ENCODE measurements around the gene GCSAM.

Gene GCSAM

DNA sequence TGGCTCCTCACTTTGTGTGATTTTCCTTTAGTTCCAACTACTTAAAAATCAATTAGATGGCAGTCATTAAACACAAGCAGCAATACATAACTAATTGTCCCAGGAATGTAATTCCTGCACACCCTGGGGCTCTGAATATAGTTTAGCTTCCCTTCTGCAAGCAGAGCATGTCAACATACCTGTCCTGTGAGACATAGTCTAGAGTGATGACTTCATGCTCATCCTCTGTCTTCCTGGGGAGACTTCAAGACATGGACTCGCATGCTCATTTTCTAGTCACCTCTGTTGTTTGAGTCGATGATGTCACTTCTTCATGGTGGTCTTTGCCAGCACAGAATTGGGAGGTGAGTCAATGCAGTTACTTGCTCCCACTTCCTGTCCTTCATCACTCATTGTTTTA, 31.1 kb downstream of the GCSAM start:
- TF ChIP-seq ZNF274 (IDR thresholded peaks at IDR 0.05; ENCODE audit: low read depth, low read length) = no peak
- no peak overlapping the region for H3K4me3 ChIP-seq (ENCODE audit: low read length)

DNA sequence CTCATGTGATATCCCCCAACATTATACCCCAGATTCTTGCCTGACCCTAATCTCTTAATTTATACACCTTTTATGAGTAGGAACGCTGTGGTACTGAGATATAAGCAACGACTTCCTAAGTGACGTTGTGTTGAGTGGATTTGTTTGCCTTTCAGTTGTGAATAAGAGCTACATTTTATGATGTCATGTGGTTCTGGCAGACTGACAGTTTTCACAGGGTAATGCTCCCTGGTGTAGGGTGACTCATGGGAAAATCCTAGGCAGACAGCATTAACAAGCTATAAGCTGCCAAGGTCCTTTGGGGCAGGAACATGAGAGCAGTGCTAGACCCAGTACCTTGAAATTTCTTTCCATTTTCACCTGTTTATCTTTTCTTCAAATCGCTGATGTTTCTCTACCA, 35.7 kb downstream of the GCSAM start:
- no peak for TF ChIP-seq ZNF274 (IDR thresholded peaks at IDR 0.05; ENCODE audit: low read depth, low read length)
- H3K4me3 ChIP-seq (ENCODE audit: low read length) = no peak overlapping the region

DNA sequence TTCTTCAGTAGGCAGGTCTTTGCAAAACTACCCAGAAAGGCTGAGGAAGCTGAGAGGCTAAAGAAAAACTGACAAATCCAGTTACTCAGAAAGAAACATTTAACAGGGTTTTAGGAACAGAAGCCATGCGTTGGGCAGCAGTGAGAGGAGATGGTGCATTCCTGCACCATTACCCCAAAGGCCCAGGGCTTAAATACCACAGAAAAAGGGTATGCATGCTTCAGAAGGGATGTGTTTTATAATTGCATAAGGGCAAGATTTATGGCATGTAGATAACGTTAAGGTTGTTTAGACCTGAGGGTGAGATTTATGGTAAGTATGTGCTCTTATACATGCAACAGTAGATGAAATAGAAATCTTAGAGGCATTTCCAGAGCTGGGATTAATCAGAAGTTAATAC, 36.9 kb downstream of the GCSAM start:
- no peak for TF ChIP-seq ZNF274 (IDR thresholded peaks at IDR 0.05; ENCODE audit: low read depth, low read length)

DNA sequence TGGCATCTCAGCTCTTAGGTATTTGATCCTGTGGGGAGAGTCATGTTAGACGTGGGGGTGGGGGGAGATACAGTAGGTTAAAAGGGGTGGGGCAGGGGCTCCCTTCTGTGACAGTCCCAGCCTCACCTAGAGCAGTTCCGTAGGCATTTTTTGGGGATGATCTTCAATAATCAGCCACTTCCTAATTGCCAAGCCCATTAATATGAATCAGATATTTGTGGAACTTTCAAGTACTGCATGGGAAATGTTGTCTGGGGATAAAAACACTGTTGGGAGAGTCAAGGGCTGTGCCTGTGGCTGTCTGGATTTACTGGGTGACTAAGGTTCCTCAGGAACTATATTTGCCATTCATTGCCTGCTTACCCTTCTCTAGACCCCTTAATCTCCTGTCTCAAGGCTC, 37.3 kb downstream of the GCSAM start:
- TF ChIP-seq ZNF274 (IDR thresholded peaks at IDR 0.05; ENCODE audit: low read depth, low read length) = no peak
- H3K4me3 ChIP-seq (ENCODE audit: low read length) = no peak overlapping the region

More for the DNA sequence above, 36.9 kb downstream of the GCSAM start:
- H3K4me3 ChIP-seq (ENCODE audit: low read length) = no peak overlapping the region

DNA sequence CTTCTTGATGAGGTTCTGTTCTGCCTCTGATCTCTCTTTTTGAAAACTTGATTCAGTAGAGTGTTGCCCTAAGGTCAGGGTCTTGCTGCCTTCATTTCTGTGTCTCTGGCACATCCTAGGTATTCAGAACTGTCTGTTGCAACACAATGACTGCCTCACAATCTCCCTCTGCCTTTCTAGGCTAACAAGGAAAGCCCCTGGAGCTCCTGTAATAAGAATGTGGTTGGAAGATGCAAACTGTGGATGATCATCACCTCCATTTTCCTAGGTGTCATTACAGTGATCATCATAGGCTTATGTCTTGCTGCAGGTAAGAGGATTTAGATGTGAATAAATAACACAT, 39.9 kb downstream of the GCSAM start:
- TF ChIP-seq ZNF274 (IDR thresholded peaks at IDR 0.05; ENCODE audit: low read depth, low read length) = no peak
- H3K4me3 ChIP-seq (ENCODE audit: low read length) = no peak overlapping the region; the same call in 1 of the 2 replicates

DNA sequence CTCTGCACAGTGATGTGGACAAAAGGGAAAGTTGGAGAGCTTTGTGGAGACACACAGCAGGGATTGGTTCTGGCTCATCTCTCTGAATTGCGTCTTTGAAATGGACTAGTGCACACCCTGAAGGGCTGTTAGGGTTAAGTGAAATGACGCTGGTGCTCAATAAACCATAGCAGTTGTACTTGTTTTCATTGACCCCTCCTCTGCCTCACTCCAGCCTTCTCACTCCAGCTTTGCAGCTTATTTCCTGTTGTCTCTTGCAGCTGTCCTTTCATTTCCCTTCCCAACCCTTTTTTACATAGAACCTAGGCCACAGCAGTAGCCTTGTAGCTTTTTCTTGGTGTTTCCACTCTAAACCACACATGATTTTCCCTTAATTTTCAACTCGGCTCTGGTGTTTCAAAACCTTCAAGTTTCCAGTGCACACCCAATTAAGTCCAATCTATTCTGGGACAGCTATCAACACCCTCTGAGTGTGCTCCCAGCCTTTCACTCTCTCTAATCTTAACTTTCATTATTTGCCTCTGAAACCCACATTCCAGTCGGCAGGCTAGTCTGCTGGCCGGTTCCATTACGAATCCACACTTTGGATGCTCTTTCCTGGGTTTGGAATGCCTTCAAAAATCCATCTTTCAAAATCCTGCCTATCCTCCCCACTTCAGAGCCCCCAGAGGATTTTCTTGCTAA, 40.4 kb downstream of the GCSAM start:
- H3K4me3 ChIP-seq (ENCODE audit: low read length) = no peak overlapping the region; the same call in 1 of the 2 replicates
- TF ChIP-seq ZNF274 (IDR thresholded peaks at IDR 0.05; ENCODE audit: low read depth, low read length) = no peak

DNA sequence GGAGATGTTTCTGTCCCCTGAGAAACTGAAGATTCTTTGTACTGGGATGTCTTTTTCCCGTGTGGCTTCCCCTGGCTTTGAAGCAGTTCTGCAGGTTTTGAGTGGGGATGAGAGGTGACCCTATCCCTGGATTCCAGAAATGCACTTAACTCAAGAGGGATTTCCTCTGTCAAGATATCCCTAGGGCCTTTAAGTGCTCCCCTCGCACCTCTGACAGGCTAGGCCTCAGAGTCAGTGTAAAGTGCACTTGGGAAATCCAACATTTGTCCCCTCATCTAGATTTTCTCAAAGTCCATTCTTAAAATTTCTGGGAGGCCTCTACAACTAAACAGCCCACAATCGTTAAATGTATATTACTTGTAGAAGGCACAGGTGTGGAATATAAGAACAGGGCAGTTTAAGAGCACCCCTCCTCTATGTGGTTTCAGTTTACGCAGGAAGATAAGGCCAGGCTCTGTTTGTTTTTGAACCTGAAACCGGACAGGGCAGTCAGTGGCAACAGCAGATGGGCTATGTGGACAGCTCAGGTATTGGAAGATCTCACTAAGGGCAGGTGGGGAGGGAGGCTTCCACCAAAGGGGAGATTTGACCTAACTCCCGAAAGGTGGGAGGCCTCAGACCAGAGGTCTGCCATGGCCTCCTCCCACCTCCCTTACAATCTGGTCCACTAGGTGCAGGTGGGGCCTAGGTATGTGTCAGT, 42.0 kb downstream of the GCSAM start:
- peak overlapping the region; percentile 14; the same call in 1 of the 2 replicates for H3K4me3 ChIP-seq (ENCODE audit: low read length)
- no peak for TF ChIP-seq ZNF274 (IDR thresholded peaks at IDR 0.05; ENCODE audit: low read depth, low read length)

DNA sequence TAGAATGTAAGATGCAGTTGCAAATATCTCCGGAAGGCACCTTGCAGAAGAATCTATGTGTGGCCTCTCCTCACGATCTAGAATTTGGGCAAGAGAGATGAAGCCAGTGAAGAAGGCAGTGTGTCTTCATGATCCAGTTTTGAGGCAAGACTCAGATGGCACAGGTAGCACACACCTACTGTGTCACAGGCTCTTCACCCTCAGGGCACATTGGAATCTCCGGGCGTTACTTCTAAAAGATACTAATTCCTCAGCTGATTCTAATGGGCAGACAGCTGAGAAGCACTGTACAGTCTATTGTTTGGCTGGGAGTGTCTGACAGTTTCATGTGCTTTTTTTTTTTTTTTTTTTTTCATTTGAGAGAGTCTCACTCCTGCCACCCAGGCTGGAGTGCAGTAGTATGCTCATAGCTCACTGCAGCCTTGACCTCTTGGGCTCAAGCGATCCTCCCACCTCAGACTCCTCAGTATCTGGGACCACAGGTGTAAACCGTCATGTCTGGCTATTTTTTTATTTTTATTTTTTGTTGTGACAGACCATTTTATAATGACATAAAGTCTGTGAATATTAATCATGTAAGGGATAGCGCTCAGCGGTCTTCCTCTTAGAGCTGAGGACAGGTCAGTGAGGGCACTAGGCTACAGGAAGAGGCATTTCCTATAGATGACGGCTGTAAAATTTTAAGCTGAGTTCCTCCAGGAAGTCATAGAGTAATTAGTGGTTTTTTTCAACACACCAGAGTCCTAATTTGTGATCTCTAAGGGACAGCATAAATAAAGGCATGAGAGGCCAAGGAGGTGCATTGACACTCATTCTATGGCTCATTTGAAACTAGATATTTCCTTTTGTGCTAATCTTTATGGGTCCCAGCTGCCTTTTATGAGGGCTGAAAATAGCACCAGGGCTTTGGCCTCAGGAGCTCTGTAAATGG, 42.8 kb downstream of the GCSAM start:
- H3K4me3 ChIP-seq (ENCODE audit: low read length) = peak overlapping the region; percentile 14; the same call in 1 of the 2 replicates

DNA sequence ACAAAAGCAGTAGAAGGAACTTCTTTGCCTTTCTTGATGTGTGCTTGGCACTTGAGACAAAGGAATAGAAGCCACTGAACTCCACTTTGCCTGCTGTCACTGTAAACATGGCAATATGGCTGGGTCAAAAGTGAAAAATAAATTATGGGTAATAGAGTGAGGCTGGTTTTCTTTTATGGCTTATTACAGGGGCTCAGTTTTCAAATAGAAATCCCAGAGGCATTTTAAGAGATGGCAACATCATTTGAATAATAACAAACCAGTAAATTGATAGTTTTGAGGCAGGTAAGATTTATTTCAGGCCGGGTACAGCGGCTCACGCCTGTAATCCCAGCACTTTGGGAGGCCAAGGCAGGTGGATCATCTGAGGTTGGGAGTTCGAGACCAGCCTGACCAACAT, 44.1 kb downstream of the GCSAM start:
- no peak overlapping the region for H3K4me3 ChIP-seq (ENCODE audit: low read length)
- no peak for TF ChIP-seq ZNF274 (IDR thresholded peaks at IDR 0.05; ENCODE audit: low read depth, low read length)

More for the DNA sequence above, 42.8 kb downstream of the GCSAM start:
- TF ChIP-seq ZNF274 (IDR thresholded peaks at IDR 0.05; ENCODE audit: low read depth, low read length) = no peak

DNA sequence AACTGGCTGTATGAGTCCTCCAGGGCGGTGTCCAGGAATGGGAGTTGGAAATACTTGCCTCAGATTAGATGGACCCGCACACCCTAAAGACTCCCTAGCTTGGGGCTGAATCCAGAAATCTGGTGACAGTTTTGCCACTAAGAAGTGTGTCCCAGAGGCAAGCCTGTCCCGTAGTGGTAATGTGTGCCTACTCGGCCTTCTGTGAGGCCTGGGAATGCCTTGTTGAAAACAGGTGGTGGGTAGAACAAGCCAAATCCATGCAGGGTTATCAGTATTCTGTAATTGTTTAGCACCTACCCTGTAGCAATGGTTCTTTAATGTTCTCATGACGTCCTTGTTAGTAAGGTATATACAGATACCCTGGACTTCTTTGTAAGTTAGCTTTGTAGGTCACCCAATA, 45.3 kb downstream of the GCSAM start:
- TF ChIP-seq ZNF274 (IDR thresholded peaks at IDR 0.05; ENCODE audit: low read depth, low read length) = no peak
- no peak overlapping the region for H3K4me3 ChIP-seq (ENCODE audit: low read length)

DNA sequence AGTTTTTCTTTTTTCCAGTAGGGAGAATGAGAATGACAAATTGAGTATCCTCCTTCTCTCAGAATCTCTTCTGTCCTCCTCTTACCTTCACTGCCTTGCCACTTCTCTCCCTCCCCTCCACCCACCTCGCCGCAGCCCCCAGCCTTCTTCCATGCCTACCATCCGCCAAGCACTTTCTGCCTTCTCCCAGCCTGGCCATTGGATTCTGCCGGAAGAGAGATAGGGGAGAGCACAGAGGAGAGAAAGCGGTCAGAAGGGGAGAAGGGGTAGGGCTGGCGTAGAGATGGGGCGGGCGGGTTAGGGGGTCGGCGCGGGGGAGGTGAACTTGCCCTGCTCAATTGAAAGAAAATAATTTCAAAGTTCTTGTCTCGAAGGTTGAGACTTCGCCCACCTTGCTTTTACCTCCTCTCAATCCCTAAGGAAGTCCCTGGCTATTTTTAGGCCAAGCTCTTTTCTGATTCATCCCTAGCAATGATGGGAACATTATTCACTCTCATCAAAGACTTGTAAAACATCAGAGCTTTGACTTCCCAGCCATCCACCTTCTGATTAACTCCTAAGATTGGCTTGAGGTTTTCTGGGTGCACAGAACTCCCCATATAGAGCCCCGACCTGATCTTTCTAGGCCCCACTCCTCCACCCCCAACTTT, 46.0 kb downstream of the GCSAM start:
- no peak for TF ChIP-seq ZNF274 (IDR thresholded peaks at IDR 0.05; ENCODE audit: low read depth, low read length)
- peak overlapping the region; percentile 54; the same call in 1 of the 2 replicates for H3K4me3 ChIP-seq (ENCODE audit: low read length)

DNA sequence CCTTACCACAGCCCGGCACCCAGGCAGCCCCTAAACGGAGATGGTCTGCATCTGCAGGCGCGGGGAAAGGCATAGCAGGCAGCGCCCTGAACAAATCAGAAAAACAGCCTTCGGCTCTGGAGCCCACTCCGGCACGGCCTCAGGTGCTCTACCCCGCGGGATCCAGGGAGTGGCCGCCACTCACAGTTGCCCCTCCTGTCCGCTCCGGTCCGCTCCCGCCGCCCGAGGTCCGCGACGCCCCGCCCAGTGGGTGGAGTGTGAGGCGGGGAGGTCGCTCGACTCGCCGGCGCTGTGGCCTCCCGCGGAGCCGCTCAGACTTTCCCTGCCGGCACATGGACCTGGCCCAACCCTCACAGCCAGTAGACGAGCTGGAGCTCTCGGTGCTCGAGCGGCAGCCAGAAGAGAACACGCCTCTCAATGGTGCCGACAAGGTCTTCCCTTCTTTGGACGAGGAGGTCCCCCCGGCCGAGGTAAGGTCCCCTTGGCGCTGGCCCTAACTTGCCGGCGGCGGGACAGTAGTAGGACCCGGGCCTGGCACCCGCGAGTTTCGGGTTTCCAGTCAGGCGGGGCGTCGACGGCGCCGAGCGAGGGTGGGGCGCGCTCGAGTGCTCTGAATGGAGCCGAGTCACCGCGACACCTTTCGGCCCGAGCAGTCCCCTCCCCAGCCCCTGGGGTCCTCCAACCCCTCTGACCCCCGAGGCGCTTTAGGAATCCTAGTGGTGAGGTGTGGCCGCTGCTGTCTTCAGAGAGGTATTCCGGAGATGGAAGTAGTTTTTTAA, 46.8 kb downstream of the GCSAM start, which contains the start of gene C3orf52:
TSS of gene C3orf52 (plus strand) at position 314 of the 779 bp plus-strand sequence. CDS start at position 333, 19 bp downstream.
- H3K4me3 ChIP-seq (ENCODE audit: low read length) = peak within 1 kb of the TSS; percentile 54; the same call in 1 of the 2 replicates
- TF ChIP-seq ZNF274 (IDR thresholded peaks at IDR 0.05; ENCODE audit: low read depth, low read length) = no peak

DNA sequence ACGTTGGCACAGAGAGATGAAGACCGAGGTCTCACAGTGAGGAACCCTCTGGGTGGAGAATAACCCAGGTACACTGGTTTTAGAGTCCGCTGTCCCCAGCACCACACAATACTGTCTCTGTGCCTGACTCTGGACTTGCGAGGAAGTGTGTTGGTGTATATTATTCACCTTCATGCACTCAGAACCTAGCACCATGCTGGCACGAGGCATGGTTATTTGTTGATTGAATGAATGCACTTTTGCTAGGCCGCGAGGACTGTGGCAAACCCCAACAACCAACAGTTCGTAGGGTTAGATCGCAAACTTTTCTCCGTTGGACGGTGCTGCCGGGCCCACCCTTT, 47.3 kb downstream of the GCSAM start:
- no peak for TF ChIP-seq ZNF274 (IDR thresholded peaks at IDR 0.05; ENCODE audit: low read depth, low read length)
- peak overlapping the region; percentile 54; the same call in 1 of the 2 replicates for H3K4me3 ChIP-seq (ENCODE audit: low read length)

All from GM08714 (cell line).